HepG2 (cell line): ENCODE results near the gene FRMPD2. TPM values are rescaled to one million over a fixed set of nuclear protein-coding genes. Genes with fewer than 3 reads are reported as not detected.

ENCODE experiments used
- ATAC-seq: fragments of 200-7000 bp; cut with Tn5 transposase; 3 replicates; pipeline ENCODE4 v1.9.1; 2020; ENCODE audit warnings: mild to moderate bottlenecking, moderate library complexity
- BruUV-seq: library from RNA; stranded (reverse); fragments of 400-500 nt; replicated peaks from 2 replicates; lab custom pipeline; 2021; lab: Mats Ljungman, UMichigan
- CTCF ChIA-PET: fragments of 300-600 bp; formaldehyde crosslinking; extraction: SDS; loops from one replicate; lab custom pipeline; 2021; ENCODE audit warnings: low total read pairs, inconsistent platforms, low intra/inter-chr PET ratio; lab: Yijun Ruan, JAX
- POLR2A ChIA-PET: fragments of 350-600 bp; sonication (Branson Sonifier 250); formaldehyde crosslinking; loops from one replicate; lab custom pipeline; 2020; ENCODE audit warnings: antibody characterized with exemption, inconsistent platforms; lab: Yijun Ruan, JAX
- DNase-seq: peaks from one replicate; pipeline ENCODE4 v3.0.0-alpha.2; 2015; ENCODE audit warnings: low spot score
- FAIRE-seq: peaks from 3 replicates; lab custom pipeline; 2011; peaks lifted over from hg19 to GRCh38; lab: Jason Lieb, UNC
- H2AFZ ChIP-seq: one replicate; pipeline ENCODE4 v1.6.1; 2011; ENCODE audit warnings: low read length, inconsistent platforms
- H3K27ac ChIP-seq: fragments of 300-600 bp; 3 replicates; pipeline ENCODE4 v1.8.0; 2011; ENCODE audit warnings: mixed run types, mild to moderate bottlenecking, mixed read lengths, low read length, inconsistent platforms; ENCODE audit not compliant: insufficient read depth; ENCODE audit errors: extremely low read length
- H3K27me3 ChIP-seq, 2 experiments: fragments of 200-600 bp in 1 of 2; 2 replicates in 1 of 2; 3 replicates in 1 of 2; pipeline versions ENCODE4 v1.6.0 to v1.8.0; 2011; ENCODE audit warnings: low read length in 2 of 2, mild to moderate bottlenecking in 2 of 2, moderate library complexity in 2 of 2, inconsistent platforms in 1 of 2; ENCODE audit not compliant: insufficient read depth in 2 of 2, control insufficient read depth in 1 of 2
- H3K36me3 ChIP-seq, 2 experiments: fragments of 200-600 bp in 1 of 2; replicated peaks in 1 of 2; 2 replicates in 1 of 2; 3 replicates in 1 of 2; pipeline versions ENCODE4 v1.5.1 to v1.8.0; 2011; ENCODE audit warnings: low read length in 2 of 2, inconsistent platforms in 1 of 2; ENCODE audit not compliant: insufficient read depth in 2 of 2, control insufficient read depth in 1 of 2
- H3K4me1 ChIP-seq: 2 replicates; pipeline ENCODE4 v1.5.1; 2012; ENCODE audit warnings: low read length, inconsistent platforms; ENCODE audit not compliant: insufficient read depth
- H3K4me2 ChIP-seq: 2 replicates; pipeline ENCODE4 v1.6.0; 2011; ENCODE audit warnings: low read depth, low read length, inconsistent platforms
- H3K4me3 ChIP-seq, 3 experiments: fragments of 200-600 bp in 1 of 3; sonication (generic), shearing (Covaris generic) in 1 of 3; replicated peaks in 1 of 3; 2 replicates each; pipeline ENCODE4 v1.5.1; 2011 to 2016; ENCODE audit warnings: low read length in 3 of 3, inconsistent platforms in 2 of 3, low read depth in 2 of 3, mild to moderate bottlenecking in 2 of 3, control low read depth in 1 of 3, mixed read lengths in 1 of 3; ENCODE audit not compliant: insufficient read depth in 1 of 3
- H3K79me2 ChIP-seq: one replicate; pipeline ENCODE4 v1.6.1; 2011; ENCODE audit warnings: low read length, inconsistent platforms; ENCODE audit not compliant: insufficient read depth
- H3K9ac ChIP-seq: 2 replicates; pipeline ENCODE4 v1.6.0; 2011; ENCODE audit warnings: mild to moderate bottlenecking, low read depth, low read length, inconsistent platforms; ENCODE audit not compliant: insufficient read depth
- H3K9me3 ChIP-seq: 2 replicates; pipeline ENCODE4 v1.5.1; 2012; ENCODE audit warnings: mild to moderate bottlenecking, low read length
- H4K20me1 ChIP-seq: 2 replicates; pipeline ENCODE4 v1.6.0; 2011; ENCODE audit warnings: inconsistent platforms, mild to moderate bottlenecking, low read length, moderate library complexity; ENCODE audit not compliant: insufficient read depth
- FOXK2 ChIP-seq: fragments of 450-650 bp; IDR thresholded peaks from 2 replicates; pipeline ENCODE4 v1.6.1; 2016
- GATA4 ChIP-seq: sonication (generic); IDR thresholded peaks from 2 replicates; pipeline ENCODE4 v1.6.1; 2016; ENCODE audit warnings: antibody characterized with exemption, low read depth, borderline replicate concordance
- MXD4 ChIP-seq: IDR thresholded peaks from 2 replicates; pipeline ENCODE4 v1.6.1; 2016; ENCODE audit warnings: mild to moderate bottlenecking, missing biosample characterization, missing genetic modification reagents
- MYC ChIP-seq: sonication (generic); formaldehyde crosslinking; IDR thresholded peaks from 2 replicates; pipeline ENCODE4 v1.9.0; 2021; ENCODE audit warnings: missing genetic modification reagents, borderline replicate concordance
- NR2F6 ChIP-seq, 2 experiments: IDR thresholded peaks; 2 replicates each; pipeline ENCODE4 v1.6.1; 2016; ENCODE audit warnings: antibody characterized with exemption in 1 of 2, mild to moderate bottlenecking in 1 of 2
- SMAD3 ChIP-seq: sonication (generic); formaldehyde crosslinking; IDR thresholded peaks from 2 replicates; pipeline ENCODE4 v1.4.0; 2020; ENCODE audit warnings: missing genetic modification reagents
- YEATS4 ChIP-seq: sonication (generic); formaldehyde crosslinking; IDR thresholded peaks from 2 replicates; pipeline ENCODE4 v1.4.0; 2020; ENCODE audit warnings: missing genetic modification reagents, borderline replicate concordance
- ZFYVE20 ChIP-seq: sonication (generic); formaldehyde crosslinking; IDR thresholded peaks from 2 replicates; pipeline ENCODE4 v1.8.0; 2023; ENCODE audit warnings: low read depth, mild to moderate bottlenecking, moderate library complexity, missing genetic modification reagents, borderline replicate concordance
- ZNF724P ChIP-seq: sonication (generic); formaldehyde crosslinking; IDR thresholded peaks from 2 replicates; pipeline ENCODE4 v1.8.0; 2022; ENCODE audit warnings: missing genetic modification reagents, borderline replicate concordance
- ZSCAN25 ChIP-seq: sonication (generic); formaldehyde crosslinking; IDR thresholded peaks from 2 replicates; pipeline ENCODE4 v1.8.0; 2022; ENCODE audit warnings: mild to moderate bottlenecking, missing genetic modification reagents
- WGBS: methylation state at CpG from one replicate; pipeline ENCODE4 v1.1.6; 2017; ENCODE audit warnings: low lambda C conversion rate; 5-methylcytosine and 5-hydroxymethylcytosine counted together
- in situ Hi-C: cut with HindIII; loops from 2 replicates; pipeline ENCODE4 v1.10.0; 2017; ENCODE audit warnings: low pct_unique_long_range_greater_than_20kb; ENCODE audit not compliant: extremely low pct_ligation_motif_present
- intact Hi-C: fragments of 100-400 bp; cut with micrococcal nuclease; formaldehyde crosslinking; loops from one replicate; pipeline ENCODE4 v1.10.0; 2022; ENCODE audit not compliant: unreplicated experiment
- polyA plus RNA-seq, 8 experiments: library from polyadenylated mRNA; depleted of rRNA in 3 of 8; stranded (reverse) in 7 of 8; unstranded in 1 of 8; fragments of >200 nt; fragmentation: Illumina TruSeq in 4 of 8; extraction: Trizol in 4 of 8; gene quantifications; 2 replicates each; pipeline versions ENCODE4 v1.2.1 to v1.2.3, GENCODE V29; 2011 to 2016; ENCODE audit warnings: low read depth in 4 of 8, missing spikeins in 1 of 8, mixed read lengths in 1 of 8; ENCODE audit not compliant: insufficient read depth in 1 of 8
- total RNA-seq, 5 experiments: library from RNA; depleted of rRNA; stranded (reverse); fragments of >200 nt; fragmentation: Illumina TruSeq; extraction: Trizol; gene quantifications; 2 replicates each; pipeline ENCODE4 v1.2.3, GENCODE V29; 2016; ENCODE audit warnings: low read depth in 1 of 5
- TF ChIP-seq, protein P1 (sequence below): sonication (generic); formaldehyde crosslinking; IDR thresholded peaks from 2 replicates; pipeline ENCODE4 v1.9.0; 2021; ENCODE audit warnings: missing genetic modification reagents, borderline replicate concordance

FRMPD2 gene
- total and polyA plus RNA-seq, 2 of the 13 experiments (the other 11 are each of a cell fraction or from before 2014, with no cell fraction given), result 0.45 to 1.3 TPM

GRCh38 chr10:48210391-48210790 lies 64.1 kb downstream of the FRMPD2 start:
- in situ Hi-C loops (no loop called here), intact Hi-C loops (no loop called here)
- ChIA-PET CTCF (no interaction called here), POLR2A (no interaction called here)
- FAIRE-seq (no peak), DNase-seq (no peak), ATAC-seq (no peak)
- no peak overlapping the region for H3K9ac ChIP-seq
- BruUV-seq, result no TSS peak
- no peak overlapping the region for H3K4me2 ChIP-seq
- TF ChIP-seq FOXK2 (no peak), YEATS4 (CRISPR knock-in tag) (no peak), ZFYVE20 (no peak), MXD4 (no peak), SMAD3 (CRISPR knock-in tag) (no peak), GATA4 (no peak), NR2F6 (IDR thresholded peaks at IDR 0.05) (no peak), NR2F6 (CRISPR knock-in tag; IDR thresholded peaks at IDR 0.05) (no peak), ZNF724P (CRISPR knock-in tag) (no peak), MYC (CRISPR knock-in tag) (no peak), ZSCAN25 (no peak)
- TF ChIP-seq, protein P1, sequence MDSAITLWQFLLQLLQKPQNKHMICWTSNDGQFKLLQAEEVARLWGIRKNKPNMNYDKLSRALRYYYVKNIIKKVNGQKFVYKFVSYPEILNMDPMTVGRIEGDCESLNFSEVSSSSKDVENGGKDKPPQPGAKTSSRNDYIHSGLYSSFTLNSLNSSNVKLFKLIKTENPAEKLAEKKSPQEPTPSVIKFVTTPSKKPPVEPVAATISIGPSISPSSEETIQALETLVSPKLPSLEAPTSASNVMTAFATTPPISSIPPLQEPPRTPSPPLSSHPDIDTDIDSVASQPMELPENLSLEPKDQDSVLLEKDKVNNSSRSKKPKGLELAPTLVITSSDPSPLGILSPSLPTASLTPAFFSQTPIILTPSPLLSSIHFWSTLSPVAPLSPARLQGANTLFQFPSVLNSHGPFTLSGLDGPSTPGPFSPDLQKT (CRISPR knock-in tag), result no peak
- no peak overlapping the region for H3K4me3 ChIP-seq
- no peaks in the 10 kb centered on the region for H3K36me3 ChIP-seq
- H3K27ac ChIP-seq, result no peak overlapping the region
- no peaks in the 10 kb centered on the region for H4K20me1 ChIP-seq
- H3K79me2 ChIP-seq, result no peaks in the 10 kb centered on the region
- H2AFZ ChIP-seq, result no peak overlapping the region
- no peaks in the 10 kb centered on the region for H3K9me3 ChIP-seq
- 61% methylated on average over 9 of the region's 9 CpGs for WGBS
- H3K4me1 ChIP-seq, result peaks cover 11% of the 10 kb centered on the region
- no peaks in the 10 kb centered on the region for H3K27me3 ChIP-seq
